A673 (cell line): ENCODE data around the gene KRTAP20-3.

Experiments used
- EZH2 ChIP-seq: fragments of 200-600 bp; sonication (generic); IDR thresholded peaks from 2 replicates; pipeline ENCODE4 v1.6.1; 2017; ENCODE audit warnings: borderline replicate concordance, low read depth, mild to moderate bottlenecking, mixed read lengths, antibody characterized with exemption, low read length; ENCODE audit not compliant: poor library complexity, severe bottlenecking
- TF ChIP-seq, protein P1 (sequence below): fragments of 300-800, 200-600 bp; sonication (generic); conservative IDR thresholded peaks from 2 replicates; pipeline ENCODE4 v1.5.1; 2017; ENCODE audit warnings: low read depth, mild to moderate bottlenecking, antibody characterized with exemption, low read length, moderate library complexity, mixed read lengths

DNA sequence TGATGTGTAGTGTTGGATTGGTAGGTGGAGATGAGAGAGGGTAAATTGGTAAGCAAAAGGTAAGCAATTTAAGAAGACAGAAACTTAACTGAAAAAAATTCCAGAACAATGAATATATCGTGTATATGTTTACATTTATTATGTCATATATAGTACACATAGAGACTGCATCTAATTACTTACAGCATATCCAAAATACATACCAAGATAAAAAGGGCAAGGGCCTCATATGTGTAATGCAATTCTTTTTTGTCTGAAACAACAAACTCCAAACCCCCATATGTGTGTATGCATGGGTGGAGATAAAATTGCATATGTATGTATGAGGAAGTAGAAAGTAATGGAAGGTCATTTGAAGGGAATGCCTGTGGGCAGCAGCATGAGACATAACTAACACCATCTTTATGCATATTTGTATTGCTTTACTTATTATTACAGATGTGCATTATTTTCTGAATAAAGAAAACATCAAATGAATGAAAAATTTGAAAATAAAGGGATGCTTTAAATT lies 4.3 kb downstream of the KRTAP20-3 start:
- TF ChIP-seq, protein P1, sequence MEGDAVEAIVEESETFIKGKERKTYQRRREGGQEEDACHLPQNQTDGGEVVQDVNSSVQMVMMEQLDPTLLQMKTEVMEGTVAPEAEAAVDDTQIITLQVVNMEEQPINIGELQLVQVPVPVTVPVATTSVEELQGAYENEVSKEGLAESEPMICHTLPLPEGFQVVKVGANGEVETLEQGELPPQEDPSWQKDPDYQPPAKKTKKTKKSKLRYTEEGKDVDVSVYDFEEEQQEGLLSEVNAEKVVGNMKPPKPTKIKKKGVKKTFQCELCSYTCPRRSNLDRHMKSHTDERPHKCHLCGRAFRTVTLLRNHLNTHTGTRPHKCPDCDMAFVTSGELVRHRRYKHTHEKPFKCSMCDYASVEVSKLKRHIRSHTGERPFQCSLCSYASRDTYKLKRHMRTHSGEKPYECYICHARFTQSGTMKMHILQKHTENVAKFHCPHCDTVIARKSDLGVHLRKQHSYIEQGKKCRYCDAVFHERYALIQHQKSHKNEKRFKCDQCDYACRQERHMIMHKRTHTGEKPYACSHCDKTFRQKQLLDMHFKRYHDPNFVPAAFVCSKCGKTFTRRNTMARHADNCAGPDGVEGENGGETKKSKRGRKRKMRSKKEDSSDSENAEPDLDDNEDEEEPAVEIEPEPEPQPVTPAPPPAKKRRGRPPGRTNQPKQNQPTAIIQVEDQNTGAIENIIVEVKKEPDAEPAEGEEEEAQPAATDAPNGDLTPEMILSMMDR = no peak
- no peak for TF ChIP-seq EZH2
